Measurements from ENCODE around the gene OBSCN. TPM values are rescaled to one million over a fixed set of nuclear protein-coding genes. Genes with fewer than 3 reads are reported as not detected.
"Not testable (repeated sequence)": the region's sequence is repeated elsewhere in the genome, so short reads cannot be mapped to it uniquely, and the experiment has no call there.

The OBSCN gene
- total RNA-seq, 2 experiments from 2014 or later = 29.5 to 45.2 TPM

DNA sequence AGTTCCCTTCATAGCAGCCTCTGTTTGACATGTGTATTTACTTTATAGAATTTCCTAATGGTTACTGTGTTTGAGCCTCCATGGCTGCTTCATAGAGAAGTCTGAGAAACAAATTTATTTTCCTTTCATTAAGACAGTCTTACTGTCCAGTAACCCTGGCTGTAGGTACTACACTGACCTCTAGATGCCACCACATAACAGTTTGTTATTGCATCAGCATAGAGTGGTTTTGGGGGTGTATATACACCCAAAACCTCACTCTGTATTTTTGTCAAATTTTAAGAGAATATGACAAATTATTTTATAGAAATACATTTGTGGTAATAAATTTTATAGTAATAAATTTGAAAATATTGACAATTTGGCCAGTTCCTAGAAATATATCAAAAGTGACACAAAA lies 57.3 kb downstream of the OBSCN start:
- Histone ChIP-seq H3K9me3 (ENCODE audit: low read length) (peaks cover 16% of the 10 kb centered on the region), H3K9me2 (ENCODE audit: insufficient read depth, low read length) (no peaks in the 10 kb centered on the region), H3K4me1 (ENCODE audit: insufficient read depth, low read length, poor library complexity, severe bottlenecking) (no peaks in the 10 kb centered on the region), H3K79me2 (ENCODE audit: insufficient read depth, low read depth, low read length) (no peaks in the 10 kb centered on the region), H4K20me1 (ENCODE audit: insufficient read depth, low read length) (no peaks in the 10 kb centered on the region), H2AFZ (ENCODE audit: low read length) (no peak overlapping the region), H3K27ac (ENCODE audit: low read depth, low read length, poor library complexity, severe bottlenecking) (no peak overlapping the region), H3K4me3 (ENCODE audit: low read depth, low read length, poor library complexity, severe bottlenecking) (no peak overlapping the region), H3K4me2 (ENCODE audit: low read length) (no peak overlapping the region), H3K36me3 (ENCODE audit: insufficient read depth, low read length) (peaks cover 15% of the 10 kb centered on the region; the same call in 1 of the 2 replicates)
- TF ChIP-seq EZH2phosphoT487 (IDR thresholded peaks at IDR 0.05; ENCODE audit: borderline replicate concordance, low read depth, low read length) = no peak
- TF ChIP-seq, protein P1, sequence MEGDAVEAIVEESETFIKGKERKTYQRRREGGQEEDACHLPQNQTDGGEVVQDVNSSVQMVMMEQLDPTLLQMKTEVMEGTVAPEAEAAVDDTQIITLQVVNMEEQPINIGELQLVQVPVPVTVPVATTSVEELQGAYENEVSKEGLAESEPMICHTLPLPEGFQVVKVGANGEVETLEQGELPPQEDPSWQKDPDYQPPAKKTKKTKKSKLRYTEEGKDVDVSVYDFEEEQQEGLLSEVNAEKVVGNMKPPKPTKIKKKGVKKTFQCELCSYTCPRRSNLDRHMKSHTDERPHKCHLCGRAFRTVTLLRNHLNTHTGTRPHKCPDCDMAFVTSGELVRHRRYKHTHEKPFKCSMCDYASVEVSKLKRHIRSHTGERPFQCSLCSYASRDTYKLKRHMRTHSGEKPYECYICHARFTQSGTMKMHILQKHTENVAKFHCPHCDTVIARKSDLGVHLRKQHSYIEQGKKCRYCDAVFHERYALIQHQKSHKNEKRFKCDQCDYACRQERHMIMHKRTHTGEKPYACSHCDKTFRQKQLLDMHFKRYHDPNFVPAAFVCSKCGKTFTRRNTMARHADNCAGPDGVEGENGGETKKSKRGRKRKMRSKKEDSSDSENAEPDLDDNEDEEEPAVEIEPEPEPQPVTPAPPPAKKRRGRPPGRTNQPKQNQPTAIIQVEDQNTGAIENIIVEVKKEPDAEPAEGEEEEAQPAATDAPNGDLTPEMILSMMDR (conservative IDR thresholded peaks at IDR 0.05; ENCODE audit: low read length) = peak; percentile 57
- ChIA-PET POLR2A (no interaction called here), CTCF (ENCODE audit: unreplicated experiment) (no interaction called here)
- intact Hi-C loops (cut with micrococcal nuclease; ENCODE audit: unreplicated experiment) = no loop called here
- no TSS peak for BruUV-seq (replicated peaks)
- DNase-seq (ENCODE audit: low spot score) = peak; percentile 14

DNA sequence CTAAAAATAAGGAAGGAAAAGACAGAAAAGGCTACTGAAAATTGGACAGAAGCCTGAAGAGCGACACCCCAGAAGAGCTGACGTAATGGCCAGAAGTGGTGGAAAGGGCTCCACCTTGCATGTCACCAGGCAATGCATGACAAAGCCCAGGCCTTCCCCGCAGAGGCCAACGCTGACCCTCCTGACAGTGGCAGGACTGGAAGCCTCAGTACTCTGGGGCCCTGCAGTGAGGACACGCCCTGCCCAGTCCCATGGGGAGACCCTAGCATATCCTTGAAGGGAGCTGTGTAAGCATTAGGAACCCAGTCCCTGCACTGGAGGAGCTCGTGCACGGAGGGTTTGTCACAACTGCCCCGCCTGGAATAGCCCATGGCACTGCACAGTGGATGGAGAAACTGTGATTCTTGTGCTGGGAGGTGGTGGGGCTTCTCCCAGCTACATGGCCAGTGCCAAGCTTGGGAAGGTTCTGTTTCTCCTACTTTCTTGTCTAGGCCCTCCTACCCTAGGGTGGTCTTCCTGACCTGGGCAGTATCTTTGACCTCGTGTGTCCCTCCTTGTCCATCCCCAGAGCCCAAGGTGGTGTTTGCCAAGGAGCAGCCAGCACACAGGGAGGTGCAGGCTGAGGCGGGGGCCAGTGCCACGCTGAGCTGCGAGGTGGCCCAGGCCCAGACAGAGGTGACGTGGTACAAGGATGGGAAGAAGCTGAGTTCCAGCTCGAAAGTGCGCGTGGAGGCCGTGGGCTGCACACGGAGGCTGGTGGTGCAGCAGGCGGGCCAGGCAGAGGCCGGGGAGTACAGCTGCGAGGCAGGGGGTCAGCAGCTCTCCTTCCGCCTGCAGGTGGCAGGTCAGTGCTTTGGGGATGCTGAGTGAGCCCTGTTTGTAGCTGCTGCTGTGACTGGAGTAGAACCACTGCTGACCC lies 60.4 kb downstream of the OBSCN start:
- H4K20me1 ChIP-seq (ENCODE audit: insufficient read depth, low read length) = no peaks in the 10 kb centered on the region
- POLR2A ChIA-PET = no interaction called here
- no peak overlapping the region for H3K4me3 ChIP-seq (ENCODE audit: low read depth, low read length, poor library complexity, severe bottlenecking)
- intact Hi-C loops (cut with micrococcal nuclease; ENCODE audit: unreplicated experiment) = no loop called here
- H3K79me2 ChIP-seq (ENCODE audit: insufficient read depth, low read depth, low read length) = no peaks in the 10 kb centered on the region
- H3K36me3 ChIP-seq (ENCODE audit: insufficient read depth, low read length) = no peaks in the 10 kb centered on the region
- no peak overlapping the region for H2AFZ ChIP-seq (ENCODE audit: low read length)
- no peaks in the 10 kb centered on the region for H3K9me2 ChIP-seq (ENCODE audit: insufficient read depth, low read length)
- DNase-seq (ENCODE audit: low spot score) = no peak
- BruUV-seq (replicated peaks) = no TSS peak
- CTCF ChIA-PET (ENCODE audit: unreplicated experiment) = no interaction called here
- H3K4me2 ChIP-seq (ENCODE audit: low read length) = no peak overlapping the region
- H3K4me1 ChIP-seq (ENCODE audit: insufficient read depth, low read length, poor library complexity, severe bottlenecking) = no peaks in the 10 kb centered on the region
- H3K27ac ChIP-seq (ENCODE audit: low read depth, low read length, poor library complexity, severe bottlenecking) = no peak overlapping the region
- TF ChIP-seq, protein P1 (conservative IDR thresholded peaks at IDR 0.05; ENCODE audit: low read length) = no peak
- TF ChIP-seq EZH2phosphoT487 (IDR thresholded peaks at IDR 0.05; ENCODE audit: borderline replicate concordance, low read depth, low read length) = no peak
- no peaks in the 10 kb centered on the region for H3K9me3 ChIP-seq (ENCODE audit: low read length)

DNA sequence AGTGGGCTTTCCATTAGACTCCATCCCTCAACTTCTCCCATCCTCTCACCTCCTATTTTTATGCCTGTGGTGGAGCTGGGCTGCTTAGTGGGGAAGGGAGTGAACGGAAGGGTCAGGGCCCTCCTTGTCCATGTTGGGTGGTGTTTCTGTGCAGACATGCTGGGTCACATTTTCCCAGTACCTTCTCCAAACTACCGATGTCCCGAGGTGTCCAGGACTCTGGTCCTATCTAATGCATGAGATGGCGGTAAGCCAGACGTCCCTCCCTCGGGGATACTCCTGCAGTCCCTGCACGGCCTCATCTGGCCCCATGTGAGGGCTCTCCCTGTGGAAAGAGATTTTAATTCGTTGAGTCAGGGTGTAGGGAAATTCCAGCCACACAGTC lies 61.0 kb downstream of the OBSCN start:
- Histone ChIP-seq H3K9me3 (ENCODE audit: low read length) (no peaks in the 10 kb centered on the region), H3K36me3 (ENCODE audit: insufficient read depth, low read length) (no peaks in the 10 kb centered on the region), H3K4me2 (ENCODE audit: low read length) (no peak overlapping the region), H3K4me1 (ENCODE audit: insufficient read depth, low read length, poor library complexity, severe bottlenecking) (no peaks in the 10 kb centered on the region), H2AFZ (ENCODE audit: low read length) (no peak overlapping the region), H3K27ac (ENCODE audit: low read depth, low read length, poor library complexity, severe bottlenecking) (no peak overlapping the region), H3K9me2 (ENCODE audit: insufficient read depth, low read length) (no peaks in the 10 kb centered on the region), H3K4me3 (ENCODE audit: low read depth, low read length, poor library complexity, severe bottlenecking) (no peak overlapping the region), H4K20me1 (ENCODE audit: insufficient read depth, low read length) (no peaks in the 10 kb centered on the region), H3K79me2 (ENCODE audit: insufficient read depth, low read depth, low read length) (no peaks in the 10 kb centered on the region)
- DNase-seq (ENCODE audit: low spot score) = no peak
- no TSS peak for BruUV-seq (replicated peaks)
- ChIA-PET CTCF (ENCODE audit: unreplicated experiment) (no interaction called here), POLR2A (no interaction called here)
- TF ChIP-seq, protein P1 (conservative IDR thresholded peaks at IDR 0.05; ENCODE audit: low read length) = no peak
- TF ChIP-seq EZH2phosphoT487 (IDR thresholded peaks at IDR 0.05; ENCODE audit: borderline replicate concordance, low read depth, low read length) = no peak
- intact Hi-C loops (cut with micrococcal nuclease; ENCODE audit: unreplicated experiment) = no loop called here

DNA sequence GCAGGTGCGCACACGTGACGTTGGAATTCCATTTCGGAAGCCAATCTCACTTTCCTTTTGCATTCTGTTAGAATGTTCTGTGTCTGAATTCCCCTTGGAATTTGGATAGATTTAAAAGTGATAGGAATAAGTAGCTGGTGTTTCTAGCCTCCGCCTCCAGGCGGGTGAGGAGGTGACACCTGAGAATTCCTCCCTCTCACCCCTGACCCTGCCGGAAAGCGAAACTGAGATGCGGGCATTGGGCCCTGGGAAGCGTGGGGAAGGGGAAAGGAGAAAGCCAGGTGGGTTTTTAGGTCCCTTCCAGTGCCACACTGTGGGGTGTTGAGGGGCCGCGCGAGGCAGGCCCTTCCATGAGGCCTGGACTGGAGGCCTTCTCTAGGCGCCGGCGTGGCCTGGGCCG lies 61.6 kb downstream of the OBSCN start:
- H4K20me1 ChIP-seq (ENCODE audit: insufficient read depth, low read length); H3K9me2 ChIP-seq (ENCODE audit: insufficient read depth, low read length); intact Hi-C loops (cut with micrococcal nuclease; ENCODE audit: unreplicated experiment); POLR2A ChIA-PET; H3K36me3 ChIP-seq (ENCODE audit: insufficient read depth, low read length); H2AFZ ChIP-seq (ENCODE audit: low read length); H3K4me2 ChIP-seq (ENCODE audit: low read length); H3K4me1 ChIP-seq (ENCODE audit: insufficient read depth, low read length, poor library complexity, severe bottlenecking); H3K27ac ChIP-seq (ENCODE audit: low read depth, low read length, poor library complexity, severe bottlenecking); CTCF ChIA-PET (ENCODE audit: unreplicated experiment); H3K79me2 ChIP-seq (ENCODE audit: insufficient read depth, low read depth, low read length); H3K9me3 ChIP-seq (ENCODE audit: low read length); BruUV-seq (replicated peaks); DNase-seq (ENCODE audit: low spot score); H3K4me3 ChIP-seq (ENCODE audit: low read depth, low read length, poor library complexity, severe bottlenecking): not testable (repeated sequence)

Data from OCI-LY7 (cell line).